H9 (cell line): ENCODE results near the gene VTI1B. TPM values are rescaled to one million over a fixed set of nuclear protein-coding genes. Genes with fewer than 3 reads are reported as not detected.

Experiments
- DNase-seq: peaks from one replicate; pipeline ENCODE4 v3.0.0-alpha.2; 2017
- H2AFZ ChIP-seq: one replicate; pipeline ENCODE4 v1.6.1; 2013; ENCODE audit warnings: mild to moderate bottlenecking, low read length, control low read depth, moderate library complexity
- H2AK5ac ChIP-seq: 2 replicates; pipeline ENCODE4 v1.6.1; 2013; ENCODE audit warnings: low read length, control low read depth, mixed read lengths; ENCODE audit not compliant: insufficient read length
- H2BK120ac ChIP-seq: one replicate; pipeline ENCODE4 v1.6.1; 2013; ENCODE audit warnings: low read depth, mild to moderate bottlenecking, low read length, control low read depth, inconsistent platforms; ENCODE audit not compliant: poor library complexity, severe bottlenecking
- H2BK12ac ChIP-seq: 2 replicates; pipeline ENCODE4 v1.6.1; 2013; ENCODE audit warnings: low read length, control low read depth, mixed read lengths, low read depth; ENCODE audit not compliant: insufficient read length
- H2BK15ac ChIP-seq: 2 replicates; pipeline ENCODE4 v1.6.1; 2013; ENCODE audit warnings: low read depth, low read length, control low read depth
- H2BK20ac ChIP-seq: one replicate; pipeline ENCODE4 v1.6.1; 2013; ENCODE audit warnings: low read depth, mild to moderate bottlenecking, low read length, control low read depth, inconsistent platforms; ENCODE audit not compliant: poor library complexity, severe bottlenecking
- H2BK5ac ChIP-seq: 2 replicates; pipeline ENCODE4 v1.6.1; 2013; ENCODE audit warnings: low read length, control low read depth, mixed read lengths; ENCODE audit not compliant: insufficient read length
- H3K14ac ChIP-seq: 2 replicates; pipeline ENCODE4 v1.6.1; 2013; ENCODE audit warnings: low read length, control low read depth; ENCODE audit not compliant: insufficient read depth
- H3K18ac ChIP-seq: 2 replicates; pipeline ENCODE4 v1.6.1; 2013; ENCODE audit warnings: low read depth, mild to moderate bottlenecking, mixed read lengths, low read length, control low read depth; ENCODE audit not compliant: insufficient read length
- H3K23ac ChIP-seq: 2 replicates; pipeline ENCODE4 v1.6.1; 2013; ENCODE audit warnings: low read length, control low read depth, mixed read lengths, low read depth; ENCODE audit not compliant: insufficient read length
- H3K23me2 ChIP-seq: 2 replicates; pipeline ENCODE4 v1.6.1; 2013; ENCODE audit warnings: low read depth, mild to moderate bottlenecking, mixed read lengths, low read length, control low read depth; ENCODE audit not compliant: insufficient read length, poor library complexity, severe bottlenecking
- H3K27ac ChIP-seq: 2 replicates; pipeline ENCODE4 v1.5.1; 2013; ENCODE audit warnings: low read length, control low read depth, mixed read lengths, low read depth; ENCODE audit not compliant: insufficient read length
- H3K27me3 ChIP-seq: 2 replicates; pipeline ENCODE4 v1.6.1; 2013; ENCODE audit warnings: low read length, control low read depth, inconsistent platforms; ENCODE audit not compliant: insufficient read depth
- H3K4ac ChIP-seq: 2 replicates; pipeline ENCODE4 v1.6.1; 2013; ENCODE audit warnings: low read depth, mild to moderate bottlenecking, control low read depth, inconsistent platforms, low read length, moderate library complexity
- H3K4me1 ChIP-seq: 2 replicates; pipeline ENCODE4 v1.6.1; 2013; ENCODE audit warnings: low read length, control low read depth, inconsistent platforms; ENCODE audit not compliant: insufficient read depth
- H3K4me2 ChIP-seq: 2 replicates; pipeline ENCODE4 v1.6.1; 2013; ENCODE audit warnings: low read length, control low read depth, mixed read lengths; ENCODE audit not compliant: insufficient read length, insufficient read depth
- H3K56ac ChIP-seq: 2 replicates; pipeline ENCODE4 v1.6.1; 2013; ENCODE audit warnings: low read depth, mild to moderate bottlenecking, mixed read lengths, low read length, control low read depth; ENCODE audit not compliant: insufficient read length
- H3K79me1 ChIP-seq: 2 replicates; pipeline ENCODE4 v1.6.1; 2013; ENCODE audit warnings: low read depth, mild to moderate bottlenecking, moderate library complexity, low read length, control low read depth, inconsistent platforms; ENCODE audit not compliant: insufficient read depth, poor library complexity, severe bottlenecking
- H3K79me2 ChIP-seq: 2 replicates; pipeline ENCODE4 v1.6.1; 2013; ENCODE audit warnings: low read length, control low read depth, inconsistent platforms; ENCODE audit not compliant: insufficient read depth
- H3K9ac ChIP-seq: 2 replicates; pipeline ENCODE4 v1.6.1; 2013; ENCODE audit warnings: low read length, control low read depth, mixed read lengths; ENCODE audit not compliant: insufficient read length; ENCODE audit errors: extremely low read depth
- H3K9me3 ChIP-seq: one replicate; pipeline ENCODE4 v1.6.1; 2013; ENCODE audit warnings: low read depth, low read length, inconsistent platforms; ENCODE audit not compliant: control insufficient read depth
- H3T11ph ChIP-seq: one replicate; pipeline ENCODE4 v1.6.1; 2013; ENCODE audit warnings: mild to moderate bottlenecking, low read length, control low read depth, inconsistent platforms
- H4K20me1 ChIP-seq: one replicate; pipeline ENCODE4 v1.6.1; 2013; ENCODE audit not compliant: control insufficient read depth, insufficient read length, insufficient read depth
- H4K5ac ChIP-seq: 2 replicates; pipeline ENCODE4 v1.6.1; 2013; ENCODE audit warnings: low read depth, mild to moderate bottlenecking, mixed read lengths, low read length, control low read depth; ENCODE audit not compliant: insufficient read length
- H4K8ac ChIP-seq: replicated peaks from 2 replicates; pipeline ENCODE4 v1.6.1; 2013; ENCODE audit warnings: low read length, control low read depth, mixed read lengths, low read depth; ENCODE audit not compliant: insufficient read length
- H4K91ac ChIP-seq: 2 replicates; pipeline ENCODE4 v1.6.1; 2013; ENCODE audit warnings: low read depth, mild to moderate bottlenecking, moderate library complexity, mixed read lengths, low read length, control low read depth; ENCODE audit not compliant: insufficient read length
- H3K27ac Mint-ChIP-seq, 3 experiments: 2 replicates in 2 of 3; 3 replicates in 1 of 3; pipeline ENCODE4 v1.8.0; 2020 to 2021; ENCODE audit warnings: mixed read lengths in 3 of 3, mild to moderate bottlenecking in 1 of 3, moderate library complexity in 1 of 3
- H3K27me3 Mint-ChIP-seq: 2 replicates; pipeline ENCODE4 v1.8.0; 2021; ENCODE audit warnings: low read depth, mild to moderate bottlenecking, moderate library complexity, mixed read lengths
- H3K36me3 Mint-ChIP-seq, 3 experiments: 2 replicates in 2 of 3; 3 replicates in 1 of 3; pipeline ENCODE4 v1.8.0; 2020 to 2021; ENCODE audit warnings: low read depth in 3 of 3, mixed read lengths in 3 of 3; ENCODE audit not compliant: insufficient read depth in 1 of 3
- H3K4me1 Mint-ChIP-seq, 2 experiments: 2 replicates each; pipeline ENCODE4 v1.8.0; 2020; ENCODE audit warnings: mixed read lengths in 2 of 2
- H3K4me3 Mint-ChIP-seq, 2 experiments: 2 replicates in 1 of 2; 3 replicates in 1 of 2; pipeline ENCODE4 v1.8.0; 2020 to 2021; ENCODE audit warnings: mild to moderate bottlenecking in 2 of 2, mixed read lengths in 2 of 2, moderate library complexity in 1 of 2
- H3K9me3 Mint-ChIP-seq, 2 experiments: 2 replicates in 1 of 2; 3 replicates in 1 of 2; pipeline ENCODE4 v1.8.0; 2020; ENCODE audit warnings: mild to moderate bottlenecking in 2 of 2, mixed read lengths in 2 of 2, moderate library complexity in 1 of 2
- CTCF ChIP-seq: fragments of 200-600 bp; sonication (generic); conservative IDR thresholded peaks from 3 replicates; pipeline ENCODE4 v1.8.0; 2021; ENCODE audit warnings: antibody characterized with exemption, mild to moderate bottlenecking
- WGBS: extraction: QIAGEN DNeasy Blood & Tissue Kit; methylation state at CpG from one replicate; pipeline ENCODE4 v1.1.7; 2013; ENCODE audit warnings: missing lambda C conversion rate, low lambda C conversion rate, mixed read lengths; ENCODE audit not compliant: insufficient read length; ENCODE audit errors: extremely low coverage; 5-methylcytosine and 5-hydroxymethylcytosine counted together
- total RNA-seq: library from RNA; stranded (reverse); gene quantifications from 2 replicates; pipeline ENCODE4 v1.2.1, GENCODE V29; 2021

Gene VTI1B
- total RNA-seq, 1 experiment from 2014 or later, result 118 TPM

GRCh38 chr14:67673451-67673850 is 981 bp downstream of the VTI1B start:
- H2BK12ac ChIP-seq, result no peak overlapping the region
- H3K27ac Mint-ChIP-seq, result no peak overlapping the region

More at GRCh38 chr14:67673451-67673850, 981 bp downstream of the VTI1B start:
- Histone ChIP-seq H3K79me1 (no peaks in the 10 kb centered on the region), H3T11ph (no peak overlapping the region), H2BK20ac (no peak overlapping the region), H3K18ac (no peak overlapping the region), H3K27me3 (no peaks in the 10 kb centered on the region), H2AFZ (no peak overlapping the region), H3K9me3 (no peaks in the 10 kb centered on the region), H2BK5ac (no peak overlapping the region), H3K79me2 (peaks cover 4% of the 10 kb centered on the region; the same call in 1 of the 2 replicates), H3K4me1 (peaks cover 2% of the 10 kb centered on the region; the same call in 1 of the 2 replicates), H3K14ac (no peak overlapping the region), H2BK120ac (no peak overlapping the region), H3K56ac (no peak overlapping the region), H3K4ac (no peak overlapping the region), H4K5ac (no peak overlapping the region), H2AK5ac (no peak overlapping the region), H4K20me1 (no peaks in the 10 kb centered on the region), H3K27ac (no peak overlapping the region), H4K91ac (no peak overlapping the region), H3K23me2 (peaks cover 5% of the 10 kb centered on the region), H3K4me2 (peak overlapping the region; percentile 52), H2BK15ac (no peak overlapping the region), H4K8ac (no peak overlapping the region), H3K23ac (no peak overlapping the region), H3K9ac (peak overlapping the region; percentile 26)
- no peaks in the 10 kb centered on the region; the same call in 1 of the 2 replicates for H3K27me3 Mint-ChIP-seq
- TF ChIP-seq CTCF, result no peak
- H3K4me1 Mint-ChIP-seq, result peaks cover 21 to 24% of the 10 kb centered on the region in 2 experiments
- no CpG with 5 or more reads among the region's 5 CpGs for WGBS
- peak overlapping the region; percentile 75 to 83 for H3K4me3 Mint-ChIP-seq
- DNase-seq, result no peak
- H3K9me3 Mint-ChIP-seq, result no peaks in the 10 kb centered on the region; a peak in 1 of 5 replicates
- peaks cover 9 to 22% (median 20%) of the 10 kb centered on the region in 3 experiments for H3K36me3 Mint-ChIP-seq
